HG02642 (cell line): ENCODE measurements around the gene NDST4.

Source experiments
- ATAC-seq: cut with Tn5 transposase; IDR thresholded peaks from one replicate; pipeline ENCODE4 v1.9.1; 2021; ENCODE audit warnings: mild to moderate bottlenecking; ENCODE audit not compliant: unreplicated experiment, poor library complexity

NDST4 gene

GRCh38 chr4:114921191-114921590, 192.2 kb downstream of the NDST4 start:
- no peak for ATAC-seq

- no peak for ATAC-seq
Observed at GRCh38 chr4:114911111-114911510, 202.3 kb downstream of the NDST4 start.

- ATAC-seq = no peak
Observed at GRCh38 chr4:114907568-114907967, 205.9 kb downstream of the NDST4 start.

- ATAC-seq = no peak
Observed at GRCh38 chr4:114905017-114905416, 208.4 kb downstream of the NDST4 start.

- no peak for ATAC-seq
Observed at GRCh38 chr4:114900934-114901333, 212.5 kb downstream of the NDST4 start.

- no peak for ATAC-seq
Observed at GRCh38 chr4:114890773-114891172, 222.6 kb downstream of the NDST4 start.

- no peak for ATAC-seq
Observed at GRCh38 chr4:114886761-114887160, 226.7 kb downstream of the NDST4 start.

- no peak for ATAC-seq
Observed at GRCh38 chr4:114883641-114884040, 229.8 kb downstream of the NDST4 start.

- ATAC-seq = no peak
Observed at GRCh38 chr4:114879916-114880669, 233.3 kb downstream of the NDST4 start.

- no peak for ATAC-seq
Observed at GRCh38 chr4:114875630-114876029, 237.8 kb downstream of the NDST4 start.

GRCh38 chr4:114874321-114874720, 239.1 kb downstream of the NDST4 start:
- ATAC-seq = no peak

- no peak for ATAC-seq
Observed at GRCh38 chr4:114870987-114871386, 242.4 kb downstream of the NDST4 start.

GRCh38 chr4:114866901-114867670, 246.3 kb downstream of the NDST4 start:
- no peak for ATAC-seq

GRCh38 chr4:114864060-114864459, 249.4 kb downstream of the NDST4 start:
- ATAC-seq = no peak

- no peak for ATAC-seq
Observed at GRCh38 chr4:114860786-114861185, 252.6 kb downstream of the NDST4 start.

- no peak for ATAC-seq
Observed at GRCh38 chr4:114857831-114858230, 255.6 kb downstream of the NDST4 start.

- no peak for ATAC-seq
Observed at GRCh38 chr4:114839986-114840385, 273.4 kb downstream of the NDST4 start.

GRCh38 chr4:114830628-114831027, 282.8 kb downstream of the NDST4 start:
- no peak for ATAC-seq

- no peak for ATAC-seq
Observed at GRCh38 chr4:114827651-114828050, 285.8 kb downstream of the NDST4 start.

GRCh38 chr4:114815760-114816159, 297.7 kb downstream of the NDST4 start:
- no peak for ATAC-seq

GRCh38 chr4:114813961-114814360, 299.5 kb downstream of the NDST4 start:
- no peak for ATAC-seq
